A673 (cell line): ENCODE measurements around the gene ZC3H18. TPM values are rescaled to one million over a fixed set of nuclear protein-coding genes. Genes with fewer than 3 reads are reported as not detected.

Experiments used
- BruUV-seq: library from RNA; stranded (reverse); fragments of 400-500 nt; replicated peaks from 2 replicates; lab custom pipeline; 2021; lab: Mats Ljungman, UMichigan
- CTCF ChIA-PET: fragments of 300-600 bp; sonication (Branson Sonifier 250); formaldehyde crosslinking; loops from one replicate; lab custom pipeline; 2022; ENCODE audit warnings: antibody characterized with exemption; lab: Charles Lee
- POLR2A ChIA-PET: fragments of 300-600 bp; sonication (Branson Sonifier 250); formaldehyde crosslinking; loops from one replicate; lab custom pipeline; 2022; ENCODE audit warnings: antibody characterized with exemption; ENCODE audit not compliant: low non-redundant PET; lab: Charles Lee
- DNase-seq: peaks from one replicate; pipeline ENCODE4 v3.0.0-alpha.2; 2015; ENCODE audit warnings: low spot score
- H3K27ac ChIP-seq: fragments of 200-600 bp; sonication (generic); 2 replicates; pipeline ENCODE4 v1.5.1; 2016; ENCODE audit warnings: mixed run types, low read depth, mild to moderate bottlenecking, mixed read lengths, antibody characterized with exemption, low read length; ENCODE audit not compliant: poor library complexity, severe bottlenecking
- H3K27me3 ChIP-seq: fragments of 200-600 bp; sonication (generic); replicated peaks from 2 replicates; pipeline ENCODE4 v1.6.1; 2017; ENCODE audit warnings: mixed run types, low read depth, mild to moderate bottlenecking, mixed read lengths, antibody characterized with exemption, low read length; ENCODE audit not compliant: insufficient read depth, poor library complexity
- H3K36me3 ChIP-seq: fragments of 200-600 bp; sonication (generic); 2 replicates; pipeline ENCODE4 v1.6.1; 2016; ENCODE audit warnings: mixed run types, mild to moderate bottlenecking, mixed read lengths, antibody characterized with exemption, low read length; ENCODE audit not compliant: insufficient read depth, poor library complexity, severe bottlenecking
- H3K4me1 ChIP-seq: fragments of 200-600 bp; sonication (generic); 2 replicates; pipeline ENCODE4 v1.6.1; 2017; ENCODE audit warnings: mixed run types, mild to moderate bottlenecking, mixed read lengths, antibody characterized with exemption, low read length; ENCODE audit not compliant: insufficient read depth, poor library complexity, severe bottlenecking
- H3K4me3 ChIP-seq: fragments of 200-600 bp; sonication (generic); 2 replicates; pipeline ENCODE4 v1.5.1; 2016; ENCODE audit warnings: low read depth, mixed run types, mild to moderate bottlenecking, mixed read lengths, low read length; ENCODE audit not compliant: poor library complexity, severe bottlenecking
- H3K9me3 ChIP-seq: fragments of 200-600 bp; sonication (generic); 2 replicates; pipeline ENCODE4 v1.6.1; 2016; ENCODE audit warnings: mixed run types, low read depth, mild to moderate bottlenecking, mixed read lengths, antibody characterized with exemption, low read length; ENCODE audit not compliant: poor library complexity, severe bottlenecking
- EZH2 ChIP-seq: fragments of 200-600 bp; sonication (generic); IDR thresholded peaks from 2 replicates; pipeline ENCODE4 v1.6.1; 2017; ENCODE audit warnings: borderline replicate concordance, low read depth, mild to moderate bottlenecking, mixed read lengths, antibody characterized with exemption, low read length; ENCODE audit not compliant: poor library complexity, severe bottlenecking
- intact Hi-C: fragments of 100-400 bp; cut with micrococcal nuclease; formaldehyde crosslinking; loops from one replicate; pipeline ENCODE4 v1.10.0; 2022; ENCODE audit not compliant: unreplicated experiment
- total RNA-seq: library from RNA; stranded (reverse); gene quantifications from 2 replicates; pipeline ENCODE4 v1.2.3, GENCODE V29; 2021
- TF ChIP-seq, protein P1 (sequence below): fragments of 300-800, 200-600 bp; sonication (generic); conservative IDR thresholded peaks from 2 replicates; pipeline ENCODE4 v1.5.1; 2017; ENCODE audit warnings: low read depth, mild to moderate bottlenecking, antibody characterized with exemption, low read length, moderate library complexity, mixed read lengths

ZC3H18 gene
- total RNA-seq, 1 experiment from 2014 or later = 83.4 TPM

DNA sequence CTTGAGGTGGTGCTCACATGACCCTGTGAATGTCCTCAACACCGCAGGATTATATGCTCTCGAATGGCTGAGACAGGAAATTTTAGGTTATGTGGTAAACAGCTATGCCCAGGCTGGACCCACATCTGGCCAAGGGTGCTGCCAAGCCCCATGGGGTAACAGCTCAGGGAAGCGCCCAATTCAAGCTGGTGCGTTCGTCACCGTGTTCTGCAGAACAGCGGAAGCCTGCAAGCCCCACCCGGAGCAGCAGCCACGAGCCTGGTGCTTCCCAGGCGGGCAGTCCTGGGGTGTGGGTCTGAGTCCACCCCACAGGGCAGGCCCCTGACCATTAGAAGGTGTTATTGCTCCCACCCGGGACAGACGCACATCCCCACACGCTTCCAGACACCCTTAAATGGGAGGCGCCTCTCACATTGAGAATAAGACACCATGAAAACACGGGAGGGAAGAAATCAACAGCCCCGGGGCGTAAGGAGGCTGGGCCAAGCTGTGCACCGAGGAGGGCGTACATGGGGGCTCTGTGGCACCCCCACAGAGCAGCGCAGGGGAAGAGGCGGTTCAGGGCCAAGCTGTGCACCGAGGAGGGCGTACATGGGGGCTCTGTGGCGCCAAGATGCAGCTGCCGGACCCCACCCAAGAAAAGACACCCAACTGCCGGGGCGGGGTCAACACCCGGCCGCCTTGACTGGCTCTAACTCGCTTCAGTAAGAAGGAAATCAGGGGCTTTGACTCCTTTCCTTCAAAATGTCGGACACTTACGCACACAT, 83.6 kb downstream of the ZC3H18 start:
- ChIA-PET POLR2A (no interaction called here), CTCF (no interaction called here)
- intact Hi-C loops = no loop called here
- no peak for DNase-seq
- Histone ChIP-seq H3K9me3 (no peaks in the 10 kb centered on the region), H3K4me3 (no peak overlapping the region), H3K27ac (no peak overlapping the region), H3K36me3 (peaks cover 49% of the 10 kb centered on the region), H3K27me3 (no peaks in the 10 kb centered on the region), H3K4me1 (peaks cover 17% of the 10 kb centered on the region)
- no TSS peak for BruUV-seq
- TF ChIP-seq, protein P1, sequence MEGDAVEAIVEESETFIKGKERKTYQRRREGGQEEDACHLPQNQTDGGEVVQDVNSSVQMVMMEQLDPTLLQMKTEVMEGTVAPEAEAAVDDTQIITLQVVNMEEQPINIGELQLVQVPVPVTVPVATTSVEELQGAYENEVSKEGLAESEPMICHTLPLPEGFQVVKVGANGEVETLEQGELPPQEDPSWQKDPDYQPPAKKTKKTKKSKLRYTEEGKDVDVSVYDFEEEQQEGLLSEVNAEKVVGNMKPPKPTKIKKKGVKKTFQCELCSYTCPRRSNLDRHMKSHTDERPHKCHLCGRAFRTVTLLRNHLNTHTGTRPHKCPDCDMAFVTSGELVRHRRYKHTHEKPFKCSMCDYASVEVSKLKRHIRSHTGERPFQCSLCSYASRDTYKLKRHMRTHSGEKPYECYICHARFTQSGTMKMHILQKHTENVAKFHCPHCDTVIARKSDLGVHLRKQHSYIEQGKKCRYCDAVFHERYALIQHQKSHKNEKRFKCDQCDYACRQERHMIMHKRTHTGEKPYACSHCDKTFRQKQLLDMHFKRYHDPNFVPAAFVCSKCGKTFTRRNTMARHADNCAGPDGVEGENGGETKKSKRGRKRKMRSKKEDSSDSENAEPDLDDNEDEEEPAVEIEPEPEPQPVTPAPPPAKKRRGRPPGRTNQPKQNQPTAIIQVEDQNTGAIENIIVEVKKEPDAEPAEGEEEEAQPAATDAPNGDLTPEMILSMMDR = no peak
- no peak for TF ChIP-seq EZH2

- BruUV-seq = no TSS peak
- H3K27me3 ChIP-seq = no peaks in the 10 kb centered on the region
- no peak overlapping the region for H3K27ac ChIP-seq
- peaks cover 17% of the 10 kb centered on the region for H3K4me1 ChIP-seq
- no peak for DNase-seq
- ChIA-PET POLR2A (no interaction called here), CTCF (no interaction called here)
- H3K9me3 ChIP-seq = no peaks in the 10 kb centered on the region
- H3K36me3 ChIP-seq = peaks cover 54% of the 10 kb centered on the region
- H3K4me3 ChIP-seq = no peak overlapping the region
- TF ChIP-seq, protein P1 = no peak
- TF ChIP-seq EZH2 = no peak
- intact Hi-C loops = no loop called here
These were observed 84.3 kb downstream of the ZC3H18 start for GRCh38 chr16:88654363-88655052.

DNA sequence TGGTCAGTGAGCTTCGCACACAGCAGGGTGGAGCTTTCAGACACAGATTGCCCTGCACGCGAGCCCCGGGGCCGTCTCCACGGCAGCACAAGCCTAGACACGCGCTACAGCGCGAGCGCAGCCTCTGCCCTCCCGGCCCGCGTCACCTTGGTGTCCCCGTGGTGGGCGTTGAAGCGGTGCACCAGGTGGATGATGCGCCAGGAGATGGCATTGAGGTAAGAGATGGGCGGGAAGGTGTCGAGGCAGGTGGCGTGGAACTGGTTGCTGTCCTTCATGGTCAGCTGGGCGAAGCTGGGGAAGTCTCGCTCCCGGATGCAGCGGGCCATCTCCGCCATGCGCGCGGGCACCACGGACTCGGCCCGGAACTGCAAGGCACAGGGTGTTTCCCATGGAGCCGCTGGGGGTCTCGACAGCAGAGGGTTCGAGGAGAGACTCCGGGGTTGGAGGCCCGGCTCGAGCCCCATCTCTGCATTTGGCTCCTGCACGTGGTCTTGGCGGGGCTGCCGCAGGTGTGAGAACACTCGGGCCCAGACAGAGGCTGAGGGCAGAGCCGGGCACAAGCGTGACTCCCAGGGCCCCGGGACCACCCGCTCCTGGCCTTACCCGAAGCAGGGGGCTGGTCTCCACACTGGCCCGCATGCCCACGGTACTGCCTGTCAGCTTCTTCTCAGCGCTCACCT, 85.0 kb downstream of the ZC3H18 start:
- Histone ChIP-seq H3K9me3 (no peaks in the 10 kb centered on the region), H3K27me3 (no peaks in the 10 kb centered on the region), H3K36me3 (peaks cover 57% of the 10 kb centered on the region), H3K4me1 (peaks cover 10% of the 10 kb centered on the region), H3K27ac (no peak overlapping the region), H3K4me3 (no peak overlapping the region)
- BruUV-seq = no TSS peak
- intact Hi-C loops = no loop called here
- TF ChIP-seq, protein P1 = no peak
- no peak for TF ChIP-seq EZH2
- CTCF ChIA-PET = no interaction called here
- DNase-seq = no peak
- POLR2A ChIA-PET = no interaction called here
